OCI-M1 (cell line): ENCODE data around the gene FAM151A.
"Not testable (repeated sequence)": the region's sequence is repeated elsewhere in the genome, so short reads cannot be mapped to it uniquely, and the experiment has no call there.

Source experiments
- DNase-seq: peaks from one replicate; lab custom pipeline; 2025; lab: John Stamatoyannopoulos, UW

FAM151A gene

DNA sequence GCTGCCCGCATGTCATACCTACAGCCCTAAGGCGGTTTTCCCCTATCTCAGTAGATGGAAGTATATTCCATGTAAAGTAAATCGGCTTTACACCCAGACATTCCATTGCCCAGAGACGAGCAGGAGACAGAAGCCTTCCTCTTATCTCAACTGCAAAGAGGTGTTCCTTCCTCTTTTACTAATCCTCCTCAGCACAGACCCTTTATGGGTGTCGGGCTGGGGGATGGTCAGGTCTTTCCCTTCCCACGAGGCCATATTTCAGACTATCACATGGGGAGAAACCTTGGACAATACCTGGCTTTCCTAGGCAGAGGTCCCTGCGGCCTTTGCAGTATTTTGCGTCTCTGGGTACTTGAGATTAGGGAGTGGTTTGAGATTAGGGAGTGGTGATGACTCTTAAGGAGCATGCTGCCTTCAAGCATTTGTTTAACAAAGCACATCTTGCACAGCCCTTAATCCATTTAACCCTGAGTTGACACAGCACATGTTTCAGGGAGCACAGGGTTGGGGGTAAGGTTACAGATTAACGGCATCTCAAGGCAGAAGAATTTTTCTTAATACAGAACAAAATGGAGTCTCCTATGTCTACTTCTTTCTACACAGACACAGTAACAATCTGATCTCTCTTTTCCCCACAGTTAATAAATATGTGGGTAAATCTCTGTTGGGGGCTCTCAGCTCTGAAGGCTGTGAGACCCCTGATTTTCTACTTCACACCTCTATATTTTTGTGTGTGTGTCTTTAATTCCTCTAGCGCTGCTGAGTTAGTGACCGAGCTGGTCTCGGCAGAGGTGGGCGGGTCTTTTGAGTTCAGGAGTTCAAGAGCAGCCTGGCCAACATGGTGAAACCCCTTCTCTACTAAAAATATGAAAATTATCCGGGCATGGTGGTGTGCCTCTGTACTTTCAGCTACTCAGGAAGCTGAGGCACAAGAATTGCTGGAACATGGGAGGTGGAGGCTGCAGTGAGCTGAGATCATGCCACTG is 13.4 kb upstream of the FAM151A start:
- DNase-seq = peak; percentile 77

DNA sequence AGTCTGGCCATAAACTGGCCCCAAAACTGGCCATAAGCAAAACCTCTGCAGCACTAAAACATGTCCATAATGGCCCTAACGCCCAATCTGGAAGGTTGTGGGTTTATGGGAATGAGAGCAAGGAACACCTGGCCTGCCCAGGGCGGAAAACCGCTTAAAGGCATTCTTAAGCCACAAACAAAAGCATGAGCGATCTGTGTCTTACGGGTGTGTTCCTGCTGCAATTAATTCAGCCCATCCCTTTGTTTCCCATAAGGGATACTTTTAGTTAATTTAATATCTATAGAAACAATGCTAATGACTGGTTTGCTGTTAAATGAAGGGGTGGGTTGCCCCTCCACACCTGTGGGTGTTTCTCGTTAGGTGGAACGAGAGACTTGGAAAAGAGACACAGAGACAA is 12.5 kb upstream of the FAM151A start:
- DNase-seq = not testable (repeated sequence)

DNA sequence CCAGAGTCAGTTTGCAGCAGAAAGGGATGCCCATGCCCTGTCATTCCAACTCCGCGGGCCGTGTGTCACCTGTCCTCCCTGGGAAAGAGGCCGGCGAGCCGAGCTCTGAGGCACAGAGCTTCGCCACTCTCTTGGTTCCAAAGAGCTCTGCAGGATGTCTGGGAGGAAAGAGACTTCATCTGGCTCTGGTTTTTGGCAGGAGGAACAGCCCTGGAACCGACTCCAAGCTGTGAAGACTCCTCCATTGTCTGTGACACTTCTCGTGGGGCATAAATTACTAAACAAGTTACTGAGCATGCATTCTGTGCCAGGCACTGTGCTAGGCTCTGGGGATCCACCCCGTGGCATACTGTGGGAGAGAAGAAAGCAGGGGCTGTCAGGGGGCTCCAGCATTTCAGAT is 3.9 kb upstream of the FAM151A start:
- DNase-seq = no peak

DNA sequence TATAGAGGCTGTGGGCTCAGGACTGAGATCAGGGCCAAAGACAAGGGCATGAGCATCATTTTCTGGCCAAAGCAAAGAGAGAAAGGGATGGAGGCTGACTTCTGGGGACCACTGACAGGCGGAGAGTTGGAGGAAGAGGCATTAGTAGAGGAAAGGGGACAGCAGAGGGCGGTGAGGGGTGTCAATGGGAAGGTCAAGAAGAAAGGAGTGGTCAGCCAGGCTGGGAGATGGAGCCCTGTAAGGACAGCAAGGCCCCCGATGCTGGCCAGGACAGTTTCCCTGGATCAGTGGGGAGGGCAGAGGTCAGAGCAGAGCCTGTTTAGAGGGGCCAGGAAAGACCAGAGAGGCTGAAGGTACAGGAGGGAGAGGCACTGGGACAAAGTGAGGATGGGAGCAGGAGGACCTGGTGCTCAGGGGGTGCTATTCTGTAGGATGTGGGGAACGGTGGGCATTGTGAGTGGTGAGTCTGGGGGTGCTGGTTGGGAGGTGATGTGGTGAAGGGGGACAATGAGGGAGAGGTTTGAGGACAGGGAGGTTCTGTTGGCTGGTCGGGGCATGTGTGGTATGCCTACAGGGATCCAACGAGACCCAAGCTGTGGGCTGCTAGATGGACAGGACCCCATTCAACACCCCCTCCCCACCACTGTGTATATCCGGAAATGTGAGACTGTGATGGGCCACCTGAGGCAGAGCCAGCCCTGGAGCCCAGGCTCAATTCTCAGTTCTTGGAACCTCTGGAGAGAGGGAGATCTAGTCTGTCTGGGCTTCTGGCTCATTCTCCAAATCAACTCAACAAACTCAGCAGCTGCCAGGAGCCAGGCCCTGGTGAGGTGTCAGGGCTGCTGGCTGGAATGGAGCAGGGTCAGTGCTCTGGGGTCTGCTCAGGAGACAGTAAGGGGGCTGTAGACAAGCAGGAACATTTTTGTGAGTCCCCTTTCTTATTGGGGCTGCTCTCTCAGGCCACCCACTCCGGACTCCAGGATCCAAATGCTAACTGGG is 1.4 kb upstream of the FAM151A start:
- no peak for DNase-seq

DNA sequence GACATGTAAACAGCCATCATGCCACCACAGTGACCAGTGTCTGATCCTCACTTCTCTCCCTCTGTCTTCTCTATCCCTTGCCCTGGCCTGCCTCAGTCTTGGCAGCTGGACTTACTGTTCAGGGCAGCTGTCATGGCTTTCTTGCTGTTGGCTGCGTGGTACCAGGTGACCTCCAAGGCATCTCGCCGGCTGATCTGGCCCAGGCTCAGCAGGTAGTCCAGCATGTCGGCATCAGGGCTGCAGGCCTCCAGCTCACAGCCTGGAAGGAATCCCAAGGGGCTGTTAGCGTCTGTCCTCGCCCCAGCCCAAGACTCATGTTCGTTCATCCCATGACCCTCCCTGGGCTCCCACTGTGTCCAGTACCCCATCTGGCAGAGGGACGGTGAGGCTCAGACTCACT is 3.6 kb downstream of the FAM151A start:
- DNase-seq = no peak

DNA sequence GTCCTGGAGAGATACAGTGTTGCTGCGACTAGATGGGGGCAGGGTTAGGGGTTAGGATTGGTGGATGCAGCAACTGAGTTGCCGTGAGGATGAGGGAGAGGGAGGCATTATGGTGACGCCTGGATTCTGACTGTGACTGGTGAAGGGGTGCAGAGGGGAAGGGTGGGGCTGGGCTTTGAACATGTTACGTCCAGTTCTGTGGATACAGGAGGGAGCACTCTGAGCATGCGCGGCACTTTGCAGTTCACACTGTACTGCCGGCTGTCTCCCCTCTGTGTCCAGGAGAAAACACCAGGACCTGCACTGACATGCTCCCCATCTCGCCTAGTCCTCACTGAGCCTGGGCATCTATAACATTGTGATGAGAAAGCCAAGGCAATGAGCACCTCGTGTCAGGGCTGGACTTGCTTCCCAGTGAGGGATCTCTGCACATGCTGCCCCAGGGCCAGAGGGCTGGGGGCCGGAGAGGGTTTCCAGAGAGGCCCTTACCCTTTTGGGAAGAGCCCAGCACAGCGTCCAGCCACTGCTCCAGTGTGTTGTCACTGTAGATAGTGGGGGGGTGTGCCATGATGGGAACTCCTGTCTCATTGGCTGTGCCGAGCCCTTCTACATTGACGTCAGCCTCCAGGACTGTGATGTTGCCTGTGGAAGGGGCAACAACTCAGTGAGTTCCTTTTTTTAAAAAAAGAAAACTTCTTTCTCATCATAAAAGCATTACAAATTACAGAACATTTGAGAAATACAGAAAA is 7.6 kb downstream of the FAM151A start:
- no peak for DNase-seq

DNA sequence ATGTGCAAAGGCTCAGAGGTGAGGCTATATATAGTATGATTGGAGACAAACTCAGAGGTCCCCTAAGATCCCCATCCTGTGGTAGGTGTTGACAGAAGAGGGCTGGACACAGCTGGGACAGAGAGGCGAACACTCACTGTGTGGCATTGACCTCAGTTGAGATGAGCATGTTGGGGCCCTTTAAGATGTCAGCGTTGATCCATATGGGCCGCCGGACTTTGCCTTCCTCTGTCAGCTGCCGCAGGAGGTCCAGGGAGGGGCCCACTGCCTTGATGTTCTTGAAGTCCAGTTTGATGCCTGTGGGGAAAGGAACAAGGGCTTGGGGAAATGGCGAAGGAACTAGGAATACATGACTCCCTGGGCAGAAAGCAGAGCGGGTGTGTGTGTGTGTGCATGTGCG is 8.8 kb downstream of the FAM151A start:
- DNase-seq = no peak

DNA sequence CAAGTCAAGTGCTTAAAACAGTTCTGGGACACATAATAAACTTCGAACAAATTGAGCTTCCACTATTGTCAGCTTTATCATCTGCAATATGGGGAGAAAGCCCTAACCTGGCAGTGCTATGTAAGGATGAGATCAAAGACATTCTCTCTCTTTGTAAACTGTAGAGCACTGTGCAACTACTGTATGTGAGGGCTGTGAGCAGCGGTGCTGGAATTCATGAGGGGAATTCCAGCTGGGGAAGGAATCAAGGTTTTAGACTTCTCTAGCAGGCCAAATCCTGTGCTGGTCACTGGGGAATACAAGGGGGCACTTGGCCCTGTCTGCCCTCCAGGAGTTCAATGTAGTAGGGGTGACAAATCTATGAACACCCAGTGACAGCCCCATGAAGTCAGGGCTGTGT is 9.3 kb downstream of the FAM151A start:
- DNase-seq = no peak

DNA sequence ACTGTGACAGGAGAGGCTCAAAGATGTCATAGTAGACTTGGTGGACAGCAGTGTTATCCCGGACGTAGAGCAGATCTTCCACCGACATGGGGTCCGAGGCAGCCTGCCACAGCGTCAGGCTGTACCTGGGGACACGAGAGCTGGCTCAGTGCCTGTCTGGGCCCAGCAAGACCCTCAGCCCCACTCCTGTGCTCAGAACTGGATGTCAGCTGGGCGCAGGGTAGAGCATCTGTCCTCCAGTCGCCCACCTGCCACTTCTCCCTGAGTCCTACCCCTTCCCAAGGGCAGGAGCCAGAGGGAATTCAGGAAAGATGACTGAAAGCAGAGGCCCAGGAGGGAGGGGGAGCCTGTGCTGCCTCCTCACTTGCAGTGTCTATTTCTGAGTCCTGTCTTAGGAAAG is 11.7 kb downstream of the FAM151A start:
- DNase-seq = no peak

DNA sequence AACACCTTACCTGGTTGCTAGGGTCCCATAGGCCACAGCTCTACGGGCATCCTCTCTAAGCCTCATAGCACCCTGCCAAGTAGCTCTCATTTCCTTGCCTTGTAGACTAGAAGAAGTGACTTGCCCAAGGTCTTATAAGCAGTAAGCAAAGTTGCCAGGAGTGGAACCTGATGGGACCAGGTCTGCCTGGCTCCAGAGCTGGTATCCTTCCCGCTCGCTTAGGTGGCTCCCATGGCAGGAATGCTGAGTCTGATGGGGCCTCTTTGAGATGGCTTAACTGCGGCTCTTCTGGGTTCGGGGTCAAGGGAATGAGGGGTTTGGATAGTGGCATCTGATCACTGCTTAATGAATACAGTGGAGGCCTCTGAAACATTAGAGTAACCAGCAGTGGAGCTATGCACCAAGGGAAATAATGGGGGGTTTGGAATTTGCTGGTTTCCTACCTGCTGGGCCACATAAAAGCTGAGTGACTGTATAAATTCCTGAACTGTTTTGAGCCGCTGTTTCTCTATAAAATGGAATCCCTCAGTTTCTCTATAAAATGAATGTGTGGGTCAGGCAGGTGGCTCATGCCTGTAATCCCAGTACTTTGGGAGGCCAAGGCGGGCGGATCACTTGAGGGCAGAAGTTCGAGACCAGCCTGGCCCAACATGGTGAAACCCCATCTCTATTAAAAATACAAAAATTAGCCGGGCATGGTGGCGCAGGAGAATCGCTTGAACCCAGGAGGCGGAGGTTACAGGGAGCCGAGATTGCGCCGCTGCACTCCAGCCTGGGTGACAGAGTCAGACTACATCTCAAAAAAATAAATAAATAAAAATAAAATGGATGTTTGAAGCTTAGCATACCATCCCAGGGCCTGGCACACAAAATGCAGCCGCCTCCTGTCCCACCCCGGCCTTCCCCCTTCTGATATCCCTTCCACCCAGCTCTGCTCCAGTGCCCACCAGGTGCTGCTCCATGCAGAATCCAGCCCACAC is 12.4 kb downstream of the FAM151A start:
- no peak for DNase-seq

DNA sequence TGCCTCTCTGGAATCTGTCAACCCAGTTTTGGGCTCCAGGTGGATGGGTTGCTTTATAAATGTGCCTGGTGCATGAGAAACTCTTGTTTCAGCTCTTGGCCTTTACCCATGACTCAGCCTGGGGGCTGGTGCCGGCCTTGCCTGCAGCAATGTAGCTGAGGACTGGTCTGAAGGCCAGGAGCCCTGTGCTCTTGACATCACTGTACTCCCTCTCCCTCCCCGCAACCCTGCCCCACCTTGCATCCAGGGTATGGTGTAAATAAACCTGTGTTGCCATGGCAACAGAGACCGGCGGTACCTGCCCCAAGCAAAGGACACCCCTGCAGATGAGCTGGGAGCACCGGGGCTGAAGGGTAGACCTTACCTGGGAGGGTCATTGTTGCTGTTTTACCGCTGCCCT is 13.3 kb downstream of the FAM151A start:
- no peak for DNase-seq

DNA sequence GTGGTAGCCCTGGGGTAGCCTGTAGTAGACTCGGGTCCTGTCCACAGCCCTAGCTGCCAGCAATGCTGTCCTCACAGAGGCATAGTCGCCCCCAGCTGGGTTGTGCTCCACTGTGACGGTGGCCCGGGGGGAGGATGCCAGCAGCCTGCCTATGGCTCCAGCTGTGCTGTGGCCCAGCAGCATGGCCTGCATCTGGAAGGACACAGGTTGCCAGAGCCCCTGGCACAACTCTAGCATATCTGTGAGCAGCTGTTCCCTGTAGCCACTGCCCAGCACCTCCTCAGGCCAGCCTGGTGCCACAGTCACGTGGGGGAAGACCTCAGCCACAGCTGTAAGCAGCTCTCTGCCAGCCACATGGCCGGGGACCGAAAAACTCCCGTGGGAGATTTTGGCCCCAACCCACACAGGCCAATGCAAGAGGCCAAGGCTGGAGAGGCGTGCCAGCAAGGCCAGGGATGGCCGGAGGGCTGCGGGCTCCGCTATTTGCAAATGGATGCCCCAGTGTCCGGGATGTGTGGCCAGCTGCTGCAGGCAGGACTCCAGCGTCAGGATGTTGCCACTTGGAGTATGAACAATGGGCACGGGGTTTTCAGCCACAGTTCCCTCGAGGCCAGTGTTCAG is 13.9 kb downstream of the FAM151A start:
- DNase-seq = no peak

DNA sequence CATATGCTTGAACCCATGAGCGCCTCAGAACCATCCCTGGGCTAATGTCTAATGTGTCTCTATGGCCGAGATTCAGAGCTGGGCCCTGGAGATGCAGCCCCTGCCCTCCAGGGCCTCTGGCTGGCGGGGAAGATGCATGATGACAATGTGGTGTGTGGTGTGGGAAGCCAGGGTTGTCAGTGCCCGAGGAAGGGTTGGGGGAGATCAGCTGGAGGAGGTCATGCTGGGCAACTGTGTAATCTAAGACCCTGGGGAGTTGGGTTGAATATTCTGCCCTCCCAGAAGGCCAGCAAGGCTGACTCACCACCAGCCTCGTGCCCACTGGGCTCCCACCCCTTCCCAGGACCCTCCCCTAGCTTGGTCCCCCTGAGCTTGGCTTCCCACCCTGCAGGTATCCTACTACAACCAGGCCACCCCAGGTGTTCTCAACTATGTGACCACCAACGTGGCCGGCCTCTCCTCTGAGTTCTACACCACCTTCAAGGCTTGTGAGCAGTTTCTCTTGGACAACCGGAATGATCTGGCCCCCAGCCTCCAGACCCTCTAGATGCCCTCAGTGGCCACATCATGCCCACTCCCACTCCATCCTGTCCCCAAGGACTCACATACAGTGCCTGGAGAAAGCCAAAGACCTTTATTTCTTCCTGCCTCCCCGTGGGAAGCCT is 14.6 kb downstream of the FAM151A start:
- no peak for DNase-seq

DNA sequence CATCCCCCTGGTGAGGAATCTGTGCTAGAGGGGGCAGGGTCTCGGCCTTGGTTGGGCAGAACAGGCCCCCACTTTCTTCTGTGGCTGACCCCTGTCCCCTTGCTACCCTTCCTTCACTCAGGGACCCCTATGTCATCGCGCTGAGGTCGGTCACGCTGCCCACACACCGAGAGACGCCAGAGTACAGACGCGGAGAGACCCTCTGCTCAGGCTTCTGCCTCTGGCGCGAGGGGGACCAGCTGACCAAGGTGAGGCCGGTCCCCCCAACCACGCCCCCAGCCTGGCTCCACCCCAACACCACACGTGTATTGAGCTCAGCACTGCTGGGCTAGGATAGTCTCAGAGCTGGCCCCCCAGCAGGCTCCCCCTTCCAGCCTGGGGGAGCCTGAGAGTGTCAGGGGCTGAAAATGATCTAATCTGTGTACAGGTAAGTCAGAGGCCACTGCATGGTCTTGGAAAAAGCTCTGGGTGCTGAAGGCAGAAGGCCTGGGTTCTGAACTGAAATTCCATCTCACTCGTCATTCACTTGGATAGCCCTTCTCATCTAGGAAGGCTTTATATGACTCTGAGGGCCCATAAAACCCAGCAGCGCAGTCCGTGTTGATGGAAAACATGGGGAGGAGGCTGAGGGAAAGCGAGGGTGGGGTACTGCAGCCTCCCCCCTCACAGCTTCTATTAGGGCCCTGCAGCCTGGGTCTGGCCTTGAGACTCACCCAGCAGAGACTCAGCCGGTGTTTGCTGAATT is 15.3 kb downstream of the FAM151A start:
- no peak for DNase-seq

DNA sequence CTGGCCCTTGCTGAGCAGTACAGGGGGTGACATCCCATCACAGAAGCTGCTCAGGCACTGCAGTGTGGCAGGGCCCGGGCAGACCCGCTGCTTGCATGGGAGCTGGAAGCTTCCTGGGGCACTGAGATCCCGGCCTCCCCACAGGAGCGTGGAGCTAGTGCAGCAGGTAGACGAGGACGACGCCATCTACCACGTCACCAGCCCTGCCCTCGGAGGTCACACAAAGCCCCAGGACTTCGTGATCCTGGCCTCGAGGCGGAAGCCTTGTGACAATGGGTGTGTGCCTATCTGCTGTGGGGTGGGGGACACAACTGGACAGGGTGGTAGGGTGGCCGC is 16.4 kb downstream of the FAM151A start:
- no peak for DNase-seq

DNA sequence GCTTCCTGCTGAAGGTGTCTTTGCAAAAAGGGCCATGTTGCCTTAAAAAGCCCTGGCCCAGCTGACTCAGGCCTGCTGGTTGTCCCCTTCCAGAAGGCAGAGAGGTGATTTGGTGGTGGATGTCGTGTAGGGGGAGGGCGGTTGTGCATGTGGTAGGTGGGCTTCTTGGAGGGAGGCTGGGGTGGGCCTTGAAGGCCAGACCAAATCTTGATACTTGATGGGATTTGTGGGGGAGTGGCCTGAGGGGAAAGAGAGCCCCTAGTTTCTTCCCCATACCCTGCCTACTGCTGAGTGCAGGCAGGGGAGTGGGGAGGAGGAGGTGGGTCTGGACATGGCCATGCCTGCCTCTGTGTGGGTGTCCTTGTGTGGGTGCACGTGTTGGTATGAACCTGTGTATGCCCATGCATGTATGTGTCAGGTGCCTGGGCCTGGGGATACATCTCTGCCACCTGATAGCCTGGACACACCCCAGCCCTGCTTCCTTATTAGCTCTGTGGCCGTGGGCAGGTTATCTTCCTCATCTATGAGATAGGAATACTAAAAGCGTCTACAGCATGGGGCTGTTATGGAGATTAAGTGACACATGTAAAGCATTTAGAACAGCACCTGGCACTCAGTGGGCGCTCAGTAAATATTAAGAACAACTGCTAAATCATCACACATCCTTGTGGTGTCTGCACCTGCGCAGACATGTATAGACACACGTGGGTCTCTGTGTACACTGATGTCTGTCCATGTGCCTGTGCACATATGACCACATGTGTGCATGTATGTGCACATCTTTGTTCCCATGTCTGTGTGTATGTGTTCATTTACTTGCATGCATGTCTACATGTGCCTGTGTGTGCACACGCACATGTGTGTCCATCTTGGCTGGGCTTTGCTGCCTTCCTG is 17.0 kb downstream of the FAM151A start:
- no peak for DNase-seq

DNA sequence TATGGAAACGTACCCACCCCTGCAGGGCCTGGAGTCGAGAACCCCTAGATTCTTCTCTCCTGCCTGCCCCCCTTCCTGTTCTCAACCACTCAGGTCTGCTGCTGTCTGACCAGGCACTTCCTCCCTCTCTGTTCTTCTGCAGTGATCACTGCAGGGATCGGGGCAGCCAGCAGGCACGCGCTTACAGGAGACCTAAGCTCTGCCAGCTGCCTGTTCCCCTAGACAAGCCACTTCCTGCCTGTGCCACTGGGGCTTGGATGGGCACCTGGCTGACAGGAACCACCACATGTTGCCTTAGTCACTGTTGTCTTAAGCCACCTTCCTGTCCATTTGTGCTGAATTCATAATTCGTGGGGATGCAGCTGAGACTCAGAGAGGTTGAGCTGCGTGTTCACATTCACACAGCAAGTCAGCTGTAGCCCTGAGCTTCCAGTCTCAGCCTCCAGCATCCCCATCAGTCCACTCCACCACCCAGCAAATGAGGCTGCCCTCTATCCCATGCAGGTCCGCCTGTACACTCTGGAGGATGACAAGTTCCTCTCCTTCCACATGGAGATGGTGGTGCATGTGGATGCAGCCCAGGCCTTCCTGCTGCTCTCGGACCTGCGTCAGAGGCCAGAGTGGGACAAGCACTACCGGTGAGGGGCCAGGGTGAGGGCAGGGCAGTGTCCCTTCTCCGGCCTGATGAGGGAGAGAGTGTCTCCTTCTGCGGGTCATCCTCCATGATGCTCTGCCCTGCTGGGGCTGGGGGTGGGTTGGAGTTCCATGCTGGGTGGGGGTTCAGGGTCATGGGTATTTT is 18.6 kb downstream of the FAM151A start:
- no peak for DNase-seq
